Stimulated activated CD4-positive, alpha-beta T cell treated with anti-CD3 and anti-CD28 coated beads, Interleukin-12 subunit alpha, Interleukin-12 subunit beta, amount 100 ng/mL, for 24 hours (primary cell): ENCODE data around the gene AP2A2.

Source experiments
- DNase-seq, 2 experiments: peaks; one replicate each; pipeline ENCODE4 v3.0.0-alpha.2; 2020; ENCODE audit warnings: low read depth in 2 of 2

Gene AP2A2

GRCh38 chr11:925496-926301, at the start of gene AP2A2:
TSS of gene AP2A2 (plus strand) at chr11:925870. CDS start at chr11:926022, 152 bp downstream.
- DNase-seq = peak; percentile 77 to 83

GRCh38 chr11:876545-876944, 49.1 kb upstream of the AP2A2 start:
- no peak for DNase-seq

DNA sequence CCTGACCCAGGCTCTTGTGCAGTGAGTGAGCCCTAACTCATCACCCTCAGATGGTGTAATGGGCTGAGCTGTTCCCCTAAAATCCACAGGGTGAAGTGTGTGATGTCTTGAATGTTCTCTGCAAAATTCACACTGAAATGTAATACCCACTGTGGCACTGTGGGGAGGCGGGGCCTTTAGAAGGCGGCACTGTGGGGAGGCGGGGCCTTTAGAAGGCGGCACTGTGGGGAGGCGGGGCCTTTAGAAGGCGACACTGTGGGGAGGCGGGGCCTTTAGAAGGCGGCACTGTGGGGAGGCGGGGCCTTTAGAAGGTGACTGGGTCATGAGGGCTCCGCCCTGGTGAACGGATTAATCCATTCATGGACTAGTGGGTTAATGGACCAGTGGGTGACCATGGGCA, 48.1 kb upstream of the AP2A2 start:
- no peak for DNase-seq

DNA sequence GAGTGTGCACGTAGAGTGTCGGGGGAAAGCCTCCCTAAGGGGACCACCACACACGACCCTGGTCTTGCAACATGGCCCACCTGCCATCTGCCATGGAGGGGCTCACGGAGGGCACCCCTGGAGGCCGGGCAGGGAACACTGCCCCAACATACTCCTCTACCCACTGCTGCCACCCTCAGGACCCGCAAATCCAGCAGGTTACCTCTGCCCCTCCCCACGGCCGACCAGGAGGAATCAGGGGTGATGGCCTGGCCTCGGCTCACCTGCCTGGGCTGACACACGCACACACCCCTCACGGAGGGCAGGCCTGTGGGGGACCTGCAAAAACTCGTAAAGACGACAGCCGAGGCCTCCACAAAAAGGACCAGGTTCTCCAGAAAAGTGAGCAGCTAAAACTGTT, 45.2 kb upstream of the AP2A2 start:
- DNase-seq = no peak

DNA sequence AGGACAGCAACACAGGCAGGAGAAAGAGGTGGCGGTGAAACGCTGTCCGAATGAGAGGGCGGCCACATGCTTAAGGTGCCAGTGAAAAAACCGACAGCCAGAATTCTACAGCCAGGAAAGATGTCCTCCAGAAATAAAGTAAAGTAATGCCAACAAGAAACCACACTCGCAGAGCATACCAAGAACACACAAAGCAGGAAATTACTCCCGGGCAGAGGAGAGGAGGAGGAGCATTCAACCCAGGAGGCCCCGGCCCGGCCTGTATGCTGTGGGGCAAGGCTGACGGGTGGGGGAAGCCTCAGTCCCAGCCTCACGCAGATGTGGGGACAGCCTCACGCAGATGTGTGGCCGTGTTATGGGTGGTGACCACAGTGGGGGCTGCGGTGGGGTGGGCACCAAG, 43.1 kb upstream of the AP2A2 start:
- DNase-seq = no peak

DNA sequence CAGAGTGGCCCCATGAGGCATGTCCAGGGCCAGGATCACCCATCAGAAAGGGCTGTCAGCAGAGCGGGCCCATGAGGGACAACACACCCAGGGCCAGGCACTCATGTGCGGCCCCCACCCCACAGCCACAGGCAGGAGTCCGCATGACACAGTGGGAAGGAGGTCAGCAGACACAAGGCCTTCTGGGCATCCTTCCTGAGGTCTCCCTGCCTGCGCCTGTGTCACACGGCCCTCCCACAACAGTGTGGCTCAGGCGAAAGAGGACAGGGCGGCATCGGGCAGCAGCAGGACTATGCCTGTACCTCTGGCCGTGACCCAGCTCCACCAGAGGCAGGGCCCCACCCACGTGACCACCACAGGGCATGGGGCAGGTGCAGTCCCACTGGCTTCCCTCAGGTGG, 42.1 kb upstream of the AP2A2 start:
- no peak for DNase-seq

DNA sequence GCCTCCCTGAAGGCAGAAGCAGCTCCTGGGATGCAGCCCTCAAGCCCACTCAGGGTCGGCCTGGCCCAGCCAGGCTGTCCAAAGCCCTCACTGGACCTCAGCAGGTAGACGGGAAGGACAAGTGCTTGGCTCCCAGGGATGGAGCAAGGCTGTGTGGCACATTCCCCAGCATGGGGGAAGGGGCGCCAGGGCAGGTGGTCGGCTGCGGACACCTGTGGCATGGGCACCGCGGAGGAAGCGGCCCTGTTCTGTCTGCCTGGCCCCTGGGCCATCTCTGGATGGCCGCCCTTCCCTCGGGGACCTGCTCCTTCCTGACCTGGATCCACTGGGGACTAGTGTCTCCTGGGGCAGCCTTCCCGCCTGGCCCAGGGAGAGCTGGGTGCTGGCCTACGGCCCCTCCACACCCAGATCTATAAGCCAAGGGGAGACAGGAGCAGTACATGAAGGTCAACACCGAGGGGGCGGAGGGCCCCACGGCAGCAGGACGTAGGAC, 41.0 kb upstream of the AP2A2 start:
- no peak for DNase-seq

GRCh38 chr11:886568-886967, 39.1 kb upstream of the AP2A2 start:
- no peak for DNase-seq

DNA sequence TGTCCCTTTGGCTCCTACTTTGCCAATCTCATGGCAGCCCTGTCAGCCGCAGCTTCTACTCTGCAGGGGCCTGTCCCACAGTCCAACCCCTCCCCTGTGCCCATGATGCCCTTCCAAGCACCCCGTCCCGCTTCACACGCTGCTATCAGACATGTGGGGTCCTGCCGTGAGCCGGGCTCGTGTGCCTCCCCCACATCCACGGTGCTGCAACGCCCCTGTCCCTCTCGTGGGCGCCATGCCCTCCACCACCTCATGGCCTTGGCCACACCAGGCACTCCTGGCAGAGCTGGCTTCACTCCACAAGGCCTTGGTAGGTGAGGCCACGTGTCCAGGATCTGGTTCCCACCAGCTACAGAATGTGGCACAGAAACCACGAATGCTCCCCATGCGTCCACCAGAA, 38.1 kb upstream of the AP2A2 start:
- DNase-seq = no peak

DNA sequence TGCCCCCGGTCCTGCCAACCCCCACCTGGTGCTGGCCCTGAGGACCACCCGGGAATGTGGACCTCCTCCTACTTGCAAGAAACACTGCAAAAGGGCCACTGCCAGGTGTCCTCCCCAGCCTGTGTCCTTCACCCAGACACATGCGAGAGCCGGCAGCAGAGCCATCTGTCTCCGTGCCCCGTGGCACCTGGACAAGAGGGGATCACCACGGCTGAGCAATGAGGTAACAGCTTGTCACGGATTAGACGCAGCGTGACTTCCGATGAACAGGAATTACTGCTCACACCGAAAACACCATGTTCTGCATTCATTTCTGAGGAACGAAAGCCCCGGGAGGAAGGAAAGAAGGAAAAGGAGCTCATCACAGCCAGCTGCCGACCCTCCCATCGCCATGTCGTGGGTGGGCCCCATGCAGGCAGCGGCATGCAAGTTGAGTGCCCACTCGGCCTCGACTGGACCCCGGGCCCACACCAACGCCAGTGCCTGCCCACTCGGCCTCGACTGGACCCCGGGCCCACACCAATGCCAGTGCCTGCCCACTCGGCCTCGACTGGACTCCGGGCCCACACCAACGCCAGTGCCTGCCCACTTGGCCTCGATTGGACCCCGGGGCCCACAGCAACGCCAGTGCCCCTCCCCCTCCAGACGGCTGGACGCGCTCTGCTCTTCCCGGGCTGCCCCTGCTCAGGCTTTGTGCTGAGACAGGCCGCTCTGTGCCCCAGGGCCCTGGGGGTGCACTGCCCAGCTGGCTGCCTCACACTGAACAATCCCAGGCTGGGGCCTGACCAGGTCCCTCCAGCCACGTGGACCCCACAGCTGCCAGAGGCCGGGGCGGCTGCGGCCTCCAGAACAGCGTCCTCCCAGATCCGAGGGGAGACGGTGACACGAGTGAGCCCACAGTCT, 37.1 kb upstream of the AP2A2 start:
- DNase-seq = no peak

DNA sequence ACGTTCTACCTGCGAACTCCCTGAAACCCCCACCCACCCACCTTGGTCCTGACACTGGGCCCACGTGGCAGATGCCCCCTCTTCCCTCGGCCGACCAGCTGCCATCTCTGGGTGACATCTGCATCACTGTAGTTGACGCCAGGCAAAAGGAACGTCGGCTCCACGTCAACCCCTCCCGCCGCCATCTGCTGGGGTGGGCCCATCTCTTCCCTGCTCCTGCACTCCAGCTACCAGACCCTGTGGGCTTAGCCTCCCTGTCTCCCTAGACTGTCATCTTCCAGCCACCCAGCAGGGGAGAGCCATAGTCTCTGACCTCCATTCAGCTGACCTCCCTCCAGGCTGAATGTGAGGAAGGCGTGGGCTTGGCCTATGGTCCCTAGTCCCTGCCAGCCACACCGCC, 36.4 kb upstream of the AP2A2 start:
- no peak for DNase-seq

DNA sequence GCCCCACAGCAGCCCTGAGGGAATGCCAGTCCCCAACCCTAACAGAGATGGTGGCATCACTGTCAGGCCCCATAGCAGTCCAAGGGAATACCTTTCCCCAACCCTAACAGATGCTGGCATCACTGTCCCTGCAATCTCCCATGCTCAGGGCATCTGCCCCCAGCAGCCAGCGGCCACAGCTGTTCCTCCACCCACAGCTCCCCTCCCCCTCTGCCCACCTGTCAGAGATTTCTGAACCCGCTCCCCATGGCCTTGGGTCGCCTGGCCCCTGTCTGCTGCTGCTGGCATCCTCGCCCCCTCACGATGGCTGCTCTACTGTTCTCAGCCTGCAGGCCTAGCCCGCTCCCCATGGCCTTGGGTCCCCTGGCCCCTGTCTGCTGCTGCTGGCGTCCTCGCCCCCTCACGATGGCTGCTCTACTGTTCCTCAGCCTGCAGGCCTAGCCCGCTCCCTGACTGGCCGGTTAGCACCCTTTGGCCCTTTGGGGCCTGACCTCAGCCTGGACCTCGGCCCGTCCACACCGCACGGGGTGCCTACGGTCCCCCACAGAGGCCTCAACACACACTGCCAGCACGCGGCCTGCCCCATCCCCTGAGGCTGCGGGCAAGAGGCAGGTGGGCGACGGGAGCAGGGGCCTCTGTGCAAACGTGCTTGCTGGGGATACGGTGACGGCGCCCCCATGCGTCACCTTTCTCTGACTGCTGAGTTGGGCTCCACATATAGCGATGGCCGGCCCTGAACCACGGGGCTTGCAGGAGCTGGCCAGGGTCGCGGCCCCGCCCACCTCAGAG, 35.8 kb upstream of the AP2A2 start:
- DNase-seq = no peak

- no peak for DNase-seq
Observed at GRCh38 chr11:890794-891540, 34.7 kb upstream of the AP2A2 start.

DNA sequence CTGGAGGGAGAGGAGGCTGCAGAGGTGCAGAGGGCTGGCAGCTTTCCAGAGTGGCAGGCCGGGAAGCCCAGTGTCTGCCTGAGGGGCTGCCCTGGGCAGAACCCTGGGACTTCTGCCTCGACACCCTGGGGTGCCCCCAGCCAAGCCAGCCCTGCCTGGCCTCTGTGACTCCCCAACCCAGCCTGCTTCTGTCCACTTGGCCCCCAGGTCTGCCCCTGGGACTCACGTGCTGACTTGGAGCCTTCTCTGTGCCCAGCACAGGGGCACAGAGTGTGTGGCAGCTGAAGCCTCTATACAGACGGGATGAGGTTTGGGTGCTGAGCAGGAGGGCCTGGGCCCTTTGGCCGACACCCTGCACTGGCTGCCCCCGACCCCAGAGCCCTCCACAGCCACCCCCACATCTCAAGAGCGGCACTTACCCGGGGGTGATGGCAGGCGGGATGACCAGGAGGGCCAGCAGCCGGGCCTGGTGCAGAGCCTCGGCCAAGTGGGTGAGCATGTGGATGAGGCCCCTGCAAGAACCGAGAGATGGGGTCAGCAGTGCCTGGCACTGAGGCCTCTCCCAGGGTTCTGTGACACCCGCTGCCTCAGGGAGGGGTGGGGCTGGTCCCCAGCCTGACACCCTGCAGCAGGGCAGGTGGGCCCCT, 32.5 kb upstream of the AP2A2 start:
- DNase-seq = no peak

- no peak for DNase-seq
Observed at GRCh38 chr11:894575-895201, 31.0 kb upstream of the AP2A2 start.

DNA sequence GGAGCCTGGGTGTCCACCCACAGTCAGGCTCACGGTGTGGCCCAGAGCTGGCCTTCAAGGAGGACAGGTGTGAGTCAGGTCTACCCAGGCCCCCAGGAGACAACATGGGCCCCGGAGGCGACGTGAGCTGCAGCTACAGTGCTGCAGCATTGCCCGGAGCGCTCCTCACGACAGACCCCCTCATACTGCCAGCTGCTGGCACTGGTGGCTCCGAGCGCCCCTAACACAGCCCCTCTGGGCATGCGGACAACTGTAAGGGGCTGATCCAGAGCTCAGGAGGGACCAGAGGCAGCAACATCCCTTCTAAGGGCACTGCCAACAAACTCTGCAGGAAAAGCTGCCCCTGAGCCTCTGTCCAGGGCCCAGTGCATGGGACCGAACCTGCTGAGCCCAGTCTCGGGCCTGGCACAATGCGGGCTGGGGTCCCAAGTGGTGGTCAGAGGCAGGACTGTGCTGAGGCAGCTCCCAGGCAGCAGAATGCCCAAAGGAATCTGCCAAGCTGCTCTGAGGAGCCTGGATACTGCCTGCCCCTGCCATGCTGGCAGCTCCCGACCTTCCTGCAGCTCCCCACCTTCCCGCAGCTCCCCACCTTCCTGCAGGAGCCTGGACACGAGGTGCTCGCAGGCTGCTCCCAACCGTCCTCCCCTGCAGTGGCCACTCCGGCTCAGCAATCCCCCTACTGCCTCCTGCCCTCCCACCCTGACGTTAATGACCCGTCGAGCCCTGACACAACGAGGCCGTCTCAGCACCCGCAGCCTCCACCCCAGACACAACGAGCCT, 30.1 kb upstream of the AP2A2 start:
- DNase-seq = no peak

- no peak for DNase-seq
Observed at GRCh38 chr11:897253-898142, 28.2 kb upstream of the AP2A2 start.

DNA sequence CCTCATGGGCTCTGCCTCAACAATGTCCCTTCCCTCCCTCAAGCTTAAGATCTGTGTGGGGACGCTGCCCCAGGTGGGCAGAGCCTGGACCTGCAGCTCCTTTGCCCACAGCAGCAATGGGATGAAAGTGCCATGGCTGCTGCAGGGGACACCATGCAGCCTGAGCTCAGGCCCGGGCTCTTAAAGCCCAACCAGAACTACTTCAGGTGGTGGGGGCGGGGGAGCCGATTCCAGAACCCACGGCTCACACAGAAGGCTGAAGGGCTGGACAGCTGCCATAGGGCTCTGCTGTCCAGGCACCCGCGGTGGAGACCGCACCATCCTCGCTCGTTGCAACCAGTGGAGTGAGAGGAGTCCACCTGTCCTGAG, 27.5 kb upstream of the AP2A2 start:
- DNase-seq = no peak
